Ishikawa (cell line): ENCODE measurements around the gene THEM4.

ENCODE experiments used
- CEBPB ChIP-seq: IDR thresholded peaks from 2 replicates; pipeline ENCODE4 v1.6.1; 2012
- CREB1 ChIP-seq: IDR thresholded peaks from 2 replicates; pipeline ENCODE4 v1.6.1; 2012; ENCODE audit warnings: low read depth
- EGR1 ChIP-seq: IDR thresholded peaks from 2 replicates; pipeline ENCODE4 v1.6.1; 2012
- EP300 ChIP-seq: IDR thresholded peaks from 2 replicates; pipeline ENCODE4 v1.6.1; 2012; ENCODE audit warnings: borderline replicate concordance
- FOXM1 ChIP-seq: IDR thresholded peaks from 2 replicates; pipeline ENCODE4 v1.6.1; 2012; ENCODE audit warnings: low read depth, borderline replicate concordance
- NFIC ChIP-seq: IDR thresholded peaks from 2 replicates; pipeline ENCODE4 v1.6.1; 2012
- RAD21 ChIP-seq: IDR thresholded peaks from 2 replicates; pipeline ENCODE4 v1.6.1; 2012; ENCODE audit warnings: low read depth
- TAF1 ChIP-seq: IDR thresholded peaks from 2 replicates; pipeline ENCODE4 v1.6.1; 2012; ENCODE audit warnings: low read depth, mild to moderate bottlenecking
- TCF12 ChIP-seq: IDR thresholded peaks from 2 replicates; pipeline ENCODE4 v1.6.1; 2012; ENCODE audit warnings: low read depth
- YY1 ChIP-seq: IDR thresholded peaks from 2 replicates; pipeline ENCODE4 v1.6.1; 2012; ENCODE audit warnings: low read depth
- ZBTB7A ChIP-seq: IDR thresholded peaks from 2 replicates; pipeline ENCODE4 v1.6.1; 2012; ENCODE audit warnings: low read depth
- TF ChIP-seq, protein P1 (sequence below): IDR thresholded peaks from 2 replicates; pipeline ENCODE4 v1.6.1; 2012
- TF ChIP-seq, protein P2 (sequence below): IDR thresholded peaks from 2 replicates; pipeline ENCODE4 v1.6.1; 2012
- TF ChIP-seq, protein P3 (sequence below): IDR thresholded peaks from 2 replicates; pipeline ENCODE4 v1.6.1; 2012; ENCODE audit warnings: low read depth, mild to moderate bottlenecking

THEM4 gene

DNA sequence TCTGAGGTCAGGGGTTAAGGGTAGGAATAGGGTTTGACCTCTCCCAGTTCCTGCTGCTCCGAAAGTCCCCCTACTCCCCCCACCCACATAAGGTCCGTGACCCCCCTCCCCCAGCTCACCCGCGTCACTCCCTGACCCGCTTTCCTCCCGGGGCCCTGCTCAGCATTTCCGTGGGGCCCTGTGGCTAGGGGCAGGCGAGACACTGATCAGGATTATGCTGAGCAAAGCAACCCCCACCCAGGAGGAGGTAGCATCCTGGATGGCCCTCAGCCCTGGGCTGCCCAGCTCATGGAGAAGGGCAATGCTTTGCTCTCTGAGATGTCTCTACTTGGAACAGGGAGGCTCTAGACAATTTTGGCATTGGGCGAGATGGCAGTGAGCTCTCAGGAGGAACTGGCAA is 81.5 kb downstream of the THEM4 start:
- TF ChIP-seq EP300 (no peak), CREB1 (no peak), NFIC (no peak), TAF1 (no peak), EGR1 (no peak), ZBTB7A (no peak), TCF12 (no peak), CEBPB (no peak), FOXM1 (no peak), RAD21 (no peak)
- TF ChIP-seq, protein P1, sequence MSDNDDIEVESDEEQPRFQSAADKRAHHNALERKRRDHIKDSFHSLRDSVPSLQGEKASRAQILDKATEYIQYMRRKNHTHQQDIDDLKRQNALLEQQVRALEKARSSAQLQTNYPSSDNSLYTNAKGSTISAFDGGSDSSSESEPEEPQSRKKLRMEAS, result no peak
- TF ChIP-seq, protein P2, sequence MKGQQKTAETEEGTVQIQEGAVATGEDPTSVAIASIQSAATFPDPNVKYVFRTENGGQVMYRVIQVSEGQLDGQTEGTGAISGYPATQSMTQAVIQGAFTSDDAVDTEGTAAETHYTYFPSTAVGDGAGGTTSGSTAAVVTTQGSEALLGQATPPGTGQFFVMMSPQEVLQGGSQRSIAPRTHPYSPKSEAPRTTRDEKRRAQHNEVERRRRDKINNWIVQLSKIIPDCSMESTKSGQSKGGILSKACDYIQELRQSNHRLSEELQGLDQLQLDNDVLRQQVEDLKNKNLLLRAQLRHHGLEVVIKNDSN, result no peak

DNA sequence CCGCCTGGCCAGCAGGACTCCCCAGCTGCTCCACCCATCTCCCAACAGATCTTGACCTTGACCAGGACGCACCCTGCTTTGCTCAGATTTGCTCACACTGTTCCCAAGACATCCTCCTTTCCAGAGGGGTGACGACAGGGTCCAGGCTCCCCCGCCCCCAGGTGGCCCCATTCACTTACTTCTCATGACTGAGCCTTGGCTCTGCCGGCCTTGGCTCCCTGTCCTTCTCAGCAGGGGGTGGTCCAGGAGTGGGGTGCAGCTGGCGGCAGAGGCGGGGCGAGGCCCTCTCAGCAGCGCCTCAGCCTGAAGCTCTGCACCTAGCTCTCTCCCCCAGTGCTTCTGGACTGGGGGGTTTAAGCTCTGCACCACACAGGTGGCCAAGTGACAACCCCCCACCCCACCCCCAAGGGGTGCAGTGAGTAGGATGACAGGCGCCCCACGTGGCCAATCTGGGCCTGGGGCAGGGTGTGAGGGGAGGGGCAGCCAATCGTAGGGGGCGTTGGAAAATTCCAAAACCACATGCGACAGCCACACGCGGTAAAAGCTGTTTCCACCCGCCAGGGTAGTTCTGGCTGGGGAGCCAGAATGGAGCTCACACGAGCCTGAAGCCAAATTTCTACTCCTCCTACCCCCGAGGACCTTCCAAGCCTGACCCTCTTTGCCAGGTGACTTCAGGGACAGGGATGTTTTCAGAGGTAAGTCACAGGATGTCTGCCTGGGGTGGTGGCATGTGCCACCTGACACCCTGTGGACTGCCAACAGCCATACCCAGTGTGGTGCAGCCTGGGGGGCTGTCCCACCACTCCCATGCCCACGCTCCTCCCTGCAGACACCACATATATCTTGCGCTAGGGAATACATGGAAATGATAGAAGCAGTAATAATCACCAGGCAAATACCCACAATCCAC is 83.3 kb downstream of the THEM4 start:
- TF ChIP-seq, protein P2, result no peak
- TF ChIP-seq CEBPB, result no peak
- TF ChIP-seq CREB1, result no peak
- TF ChIP-seq EP300, result no peak
- no peak for TF ChIP-seq FOXM1
- no peak for TF ChIP-seq YY1
- TF ChIP-seq, protein P1, result no peak
- no peak for TF ChIP-seq TCF12
- no peak for TF ChIP-seq RAD21
- TF ChIP-seq TAF1, result no peak
- no peak for TF ChIP-seq NFIC
- TF ChIP-seq, protein P3, sequence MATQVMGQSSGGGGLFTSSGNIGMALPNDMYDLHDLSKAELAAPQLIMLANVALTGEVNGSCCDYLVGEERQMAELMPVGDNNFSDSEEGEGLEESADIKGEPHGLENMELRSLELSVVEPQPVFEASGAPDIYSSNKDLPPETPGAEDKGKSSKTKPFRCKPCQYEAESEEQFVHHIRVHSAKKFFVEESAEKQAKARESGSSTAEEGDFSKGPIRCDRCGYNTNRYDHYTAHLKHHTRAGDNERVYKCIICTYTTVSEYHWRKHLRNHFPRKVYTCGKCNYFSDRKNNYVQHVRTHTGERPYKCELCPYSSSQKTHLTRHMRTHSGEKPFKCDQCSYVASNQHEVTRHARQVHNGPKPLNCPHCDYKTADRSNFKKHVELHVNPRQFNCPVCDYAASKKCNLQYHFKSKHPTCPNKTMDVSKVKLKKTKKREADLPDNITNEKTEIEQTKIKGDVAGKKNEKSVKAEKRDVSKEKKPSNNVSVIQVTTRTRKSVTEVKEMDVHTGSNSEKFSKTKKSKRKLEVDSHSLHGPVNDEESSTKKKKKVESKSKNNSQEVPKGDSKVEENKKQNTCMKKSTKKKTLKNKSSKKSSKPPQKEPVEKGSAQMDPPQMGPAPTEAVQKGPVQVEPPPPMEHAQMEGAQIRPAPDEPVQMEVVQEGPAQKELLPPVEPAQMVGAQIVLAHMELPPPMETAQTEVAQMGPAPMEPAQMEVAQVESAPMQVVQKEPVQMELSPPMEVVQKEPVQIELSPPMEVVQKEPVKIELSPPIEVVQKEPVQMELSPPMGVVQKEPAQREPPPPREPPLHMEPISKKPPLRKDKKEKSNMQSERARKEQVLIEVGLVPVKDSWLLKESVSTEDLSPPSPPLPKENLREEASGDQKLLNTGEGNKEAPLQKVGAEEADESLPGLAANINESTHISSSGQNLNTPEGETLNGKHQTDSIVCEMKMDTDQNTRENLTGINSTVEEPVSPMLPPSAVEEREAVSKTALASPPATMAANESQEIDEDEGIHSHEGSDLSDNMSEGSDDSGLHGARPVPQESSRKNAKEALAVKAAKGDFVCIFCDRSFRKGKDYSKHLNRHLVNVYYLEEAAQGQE, result no peak
- TF ChIP-seq ZBTB7A, result no peak

DNA sequence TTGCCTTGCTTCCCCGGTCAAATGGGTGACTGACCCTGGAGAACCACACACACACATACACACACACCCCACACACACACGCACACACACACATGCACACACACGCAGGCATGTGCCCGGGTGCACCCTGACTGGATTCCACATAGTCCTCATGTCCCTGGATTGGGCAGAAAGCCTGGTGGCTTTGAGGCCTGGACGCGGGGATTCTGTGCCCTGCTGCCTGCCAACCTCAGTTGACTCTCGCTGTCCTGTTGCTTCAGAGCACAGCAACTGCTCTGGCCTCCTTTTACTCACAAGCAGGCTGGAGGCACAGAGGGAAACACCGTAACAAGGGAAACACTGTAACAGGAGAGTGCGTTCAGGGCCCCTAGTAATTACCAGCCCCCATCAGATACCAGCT is 84.1 kb downstream of the THEM4 start:
- TF ChIP-seq, protein P1, result no peak
- TF ChIP-seq TCF12 (no peak), EP300 (no peak), FOXM1 (no peak)
